SK-N-SH treated with all-trans-retinoic acid at 6 μM for 48 hours (cell line): Measurements from ENCODE around the gene SELP.

Experiments
- ATAC-seq: fragments of 200-7000 bp; cut with Tn5 transposase; 3 replicates; pipeline ENCODE4 v1.9.1; 2020; ENCODE audit warnings: mild to moderate bottlenecking, moderate library complexity
- BACH2 ChIP-seq: fragments of 250-450 bp; sonication (Bioruptor Pico); IDR thresholded peaks from 2 replicates; pipeline ENCODE4 v1.9.0; 2021; ENCODE audit warnings: mild to moderate bottlenecking, borderline replicate concordance
- ESRRG ChIP-seq: fragments of 250-450 bp; sonication (Bioruptor Pico); IDR thresholded peaks from 2 replicates; pipeline ENCODE4 v1.6.1; 2021; ENCODE audit warnings: mild to moderate bottlenecking
- GLIS3 ChIP-seq: fragments of 250-450 bp; sonication (Bioruptor Pico); IDR thresholded peaks from 2 replicates; pipeline ENCODE4 v1.5.0; 2020; ENCODE audit warnings: mild to moderate bottlenecking, moderate library complexity
- ISL1 ChIP-seq: fragments of 250-450 bp; sonication (Bioruptor Pico); IDR thresholded peaks from 2 replicates; pipeline ENCODE4 v2.1.2; 2022; ENCODE audit warnings: mild to moderate bottlenecking, moderate library complexity
- OSR1 ChIP-seq: fragments of 250-450 bp; sonication (Bioruptor Pico); IDR thresholded peaks from 2 replicates; pipeline ENCODE4 v1.8.0; 2022; ENCODE audit warnings: moderate library complexity, mild to moderate bottlenecking, inconsistent platforms
- PPARA ChIP-seq: fragments of 250-450 bp; sonication (Bioruptor Pico); IDR thresholded peaks from 2 replicates; pipeline ENCODE4 v1.5.0; 2020; ENCODE audit warnings: mild to moderate bottlenecking, borderline replicate concordance
- RARB ChIP-seq: fragments of 250-450 bp; sonication (Bioruptor Pico); IDR thresholded peaks from 2 replicates; pipeline ENCODE4 v1.8.0; 2021; ENCODE audit warnings: mild to moderate bottlenecking, moderate library complexity
- SNAI2 ChIP-seq: fragments of 250-450 bp; sonication (Bioruptor Pico); IDR thresholded peaks from 2 replicates; pipeline ENCODE4 v1.5.0; 2020; ENCODE audit warnings: mild to moderate bottlenecking, moderate library complexity
- ZFP3 ChIP-seq: fragments of 250-450 bp; sonication (Bioruptor Pico); IDR thresholded peaks from 2 replicates; pipeline ENCODE4 v1.5.0; 2020; ENCODE audit warnings: mild to moderate bottlenecking, moderate library complexity
- ZFP30 ChIP-seq: fragments of 450-650 bp; formaldehyde crosslinking; IDR thresholded peaks from 2 replicates; pipeline ENCODE4 v1.5.0; 2022; ENCODE audit warnings: mild to moderate bottlenecking, moderate library complexity
- ZNF565 ChIP-seq: fragments of 450-650 bp; formaldehyde crosslinking; conservative IDR thresholded peaks from 2 replicates; pipeline ENCODE4 v1.5.0; 2020; ENCODE audit warnings: low read depth, mild to moderate bottlenecking, moderate library complexity
- ZNF70 ChIP-seq: fragments of 450-650 bp; formaldehyde crosslinking; IDR thresholded peaks from 2 replicates; pipeline ENCODE4 v1.5.0; 2020; ENCODE audit warnings: mild to moderate bottlenecking, moderate library complexity
- ZNF8 ChIP-seq: fragments of 450-650 bp; formaldehyde crosslinking; IDR thresholded peaks from 2 replicates; pipeline ENCODE4 v1.5.0; 2020; ENCODE audit warnings: mild to moderate bottlenecking, moderate library complexity
- TF ChIP-seq, protein P1 (sequence below): fragments of 250-450 bp; sonication (Bioruptor Pico); IDR thresholded peaks from 2 replicates; pipeline ENCODE4 v1.5.1; 2021; ENCODE audit warnings: mild to moderate bottlenecking, moderate library complexity
- TF ChIP-seq, protein P2 (sequence below): fragments of 250-450 bp; sonication (Bioruptor Pico); IDR thresholded peaks from 2 replicates; pipeline ENCODE4 v1.5.0; 2020; ENCODE audit warnings: mild to moderate bottlenecking, moderate library complexity
- TF ChIP-seq, protein P3 (sequence below): fragments of 250-450 bp; sonication (Bioruptor Pico); IDR thresholded peaks from 2 replicates; pipeline ENCODE4 v1.8.0; 2021; ENCODE audit warnings: low read depth, mild to moderate bottlenecking, moderate library complexity, borderline replicate concordance

Gene SELP

DNA sequence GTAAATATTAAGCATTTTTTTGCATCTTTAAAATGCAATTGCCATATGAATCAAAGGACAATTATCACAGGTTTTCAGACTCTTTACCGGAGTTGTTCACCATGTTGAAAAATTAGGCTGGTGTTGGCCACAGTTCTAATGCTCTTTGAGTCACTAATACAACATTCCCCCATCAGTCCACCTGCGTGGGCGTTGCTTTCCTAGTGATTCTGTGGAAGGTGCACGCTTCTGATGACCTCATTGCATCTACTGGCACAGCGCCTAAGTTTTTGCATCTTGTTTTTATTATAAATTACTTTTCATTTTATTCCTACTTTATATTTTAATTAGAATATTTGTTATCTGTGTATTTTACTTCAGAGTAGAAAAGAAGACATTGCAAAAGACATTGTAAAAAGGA, 39.0 kb downstream of the SELP start:
- TF ChIP-seq ISL1 (CRISPR knock-in tag) (no peak), ZNF565 (CRISPR knock-in tag) (no peak), RARB (no peak), PPARA (CRISPR knock-in tag) (no peak), BACH2 (no peak), ESRRG (CRISPR knock-in tag) (no peak)
- TF ChIP-seq, protein P1, sequence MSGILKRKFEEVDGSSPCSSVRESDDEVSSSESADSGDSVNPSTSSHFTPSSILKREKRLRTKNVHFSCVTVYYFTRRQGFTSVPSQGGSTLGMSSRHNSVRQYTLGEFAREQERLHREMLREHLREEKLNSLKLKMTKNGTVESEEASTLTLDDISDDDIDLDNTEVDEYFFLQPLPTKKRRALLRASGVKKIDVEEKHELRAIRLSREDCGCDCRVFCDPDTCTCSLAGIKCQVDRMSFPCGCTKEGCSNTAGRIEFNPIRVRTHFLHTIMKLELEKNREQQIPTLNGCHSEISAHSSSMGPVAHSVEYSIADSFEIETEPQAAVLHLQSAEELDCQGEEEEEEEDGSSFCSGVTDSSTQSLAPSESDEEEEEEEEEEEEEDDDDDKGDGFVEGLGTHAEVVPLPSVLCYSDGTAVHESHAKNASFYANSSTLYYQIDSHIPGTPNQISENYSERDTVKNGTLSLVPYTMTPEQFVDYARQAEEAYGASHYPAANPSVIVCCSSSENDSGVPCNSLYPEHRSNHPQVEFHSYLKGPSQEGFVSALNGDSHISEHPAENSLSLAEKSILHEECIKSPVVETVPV (CRISPR knock-in tag), result no peak
- TF ChIP-seq, protein P2, sequence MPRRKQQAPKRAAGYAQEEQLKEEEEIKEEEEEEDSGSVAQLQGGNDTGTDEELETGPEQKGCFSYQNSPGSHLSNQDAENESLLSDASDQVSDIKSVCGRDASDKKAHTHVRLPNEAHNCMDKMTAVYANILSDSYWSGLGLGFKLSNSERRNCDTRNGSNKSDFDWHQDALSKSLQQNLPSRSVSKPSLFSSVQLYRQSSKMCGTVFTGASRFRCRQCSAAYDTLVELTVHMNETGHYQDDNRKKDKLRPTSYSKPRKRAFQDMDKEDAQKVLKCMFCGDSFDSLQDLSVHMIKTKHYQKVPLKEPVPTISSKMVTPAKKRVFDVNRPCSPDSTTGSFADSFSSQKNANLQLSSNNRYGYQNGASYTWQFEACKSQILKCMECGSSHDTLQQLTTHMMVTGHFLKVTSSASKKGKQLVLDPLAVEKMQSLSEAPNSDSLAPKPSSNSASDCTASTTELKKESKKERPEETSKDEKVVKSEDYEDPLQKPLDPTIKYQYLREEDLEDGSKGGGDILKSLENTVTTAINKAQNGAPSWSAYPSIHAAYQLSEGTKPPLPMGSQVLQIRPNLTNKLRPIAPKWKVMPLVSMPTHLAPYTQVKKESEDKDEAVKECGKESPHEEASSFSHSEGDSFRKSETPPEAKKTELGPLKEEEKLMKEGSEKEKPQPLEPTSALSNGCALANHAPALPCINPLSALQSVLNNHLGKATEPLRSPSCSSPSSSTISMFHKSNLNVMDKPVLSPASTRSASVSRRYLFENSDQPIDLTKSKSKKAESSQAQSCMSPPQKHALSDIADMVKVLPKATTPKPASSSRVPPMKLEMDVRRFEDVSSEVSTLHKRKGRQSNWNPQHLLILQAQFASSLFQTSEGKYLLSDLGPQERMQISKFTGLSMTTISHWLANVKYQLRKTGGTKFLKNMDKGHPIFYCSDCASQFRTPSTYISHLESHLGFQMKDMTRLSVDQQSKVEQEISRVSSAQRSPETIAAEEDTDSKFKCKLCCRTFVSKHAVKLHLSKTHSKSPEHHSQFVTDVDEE (CRISPR knock-in tag), result no peak
- no peak for ATAC-seq

DNA sequence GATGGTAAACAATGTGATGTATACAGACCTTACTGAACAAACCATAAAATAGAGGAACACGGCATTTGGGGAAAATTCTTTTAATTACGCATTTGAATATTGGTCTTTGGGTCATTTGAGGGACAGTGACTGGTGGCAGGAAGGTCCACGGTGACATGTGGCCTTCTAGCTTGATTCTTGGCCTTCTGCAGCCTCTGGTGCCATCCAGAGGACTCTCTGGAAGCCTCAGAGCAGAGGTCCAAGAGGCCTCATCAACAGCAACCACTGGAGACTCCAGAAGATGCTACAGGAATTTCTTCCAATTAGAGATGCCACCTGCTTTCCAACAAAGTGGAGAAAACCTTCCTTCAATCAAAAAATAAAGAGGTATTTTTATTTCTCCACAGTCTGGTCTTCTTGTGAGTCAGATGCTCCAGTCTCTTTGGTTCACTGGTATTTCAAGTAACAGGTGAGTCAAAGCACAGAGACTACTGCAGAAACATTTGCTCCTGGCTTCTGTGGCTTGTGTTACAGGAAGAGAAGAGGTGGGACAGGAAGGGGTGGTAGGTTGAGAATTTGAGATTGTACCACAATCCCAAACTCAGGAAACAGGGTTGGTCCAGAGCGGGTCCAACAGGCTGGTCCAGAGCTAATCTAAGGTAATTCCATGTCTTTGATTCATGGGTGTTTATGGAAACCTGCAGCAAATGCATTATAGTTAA, 41.0 kb downstream of the SELP start:
- no peak for TF ChIP-seq ZFP3 (CRISPR knock-in tag)
- no peak for ATAC-seq

DNA sequence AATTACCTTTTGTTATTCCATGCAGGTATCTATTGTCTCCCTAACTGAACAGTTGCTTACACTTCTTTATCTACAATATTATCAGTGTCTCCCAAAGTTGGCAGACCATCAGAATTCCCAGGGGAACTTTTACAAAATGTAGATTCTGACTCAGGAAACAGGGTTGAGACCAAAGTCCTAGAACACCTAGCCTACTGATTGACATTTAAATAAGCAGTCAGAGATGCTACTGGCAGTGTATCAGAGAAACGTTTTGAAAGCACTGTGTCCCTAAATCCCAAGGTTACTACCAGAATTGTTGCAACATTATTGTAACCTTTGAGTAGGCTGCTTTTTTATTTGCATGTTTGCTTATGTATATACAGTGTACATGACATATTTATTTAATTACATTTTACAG, 41.8 kb downstream of the SELP start:
- TF ChIP-seq OSR1 (CRISPR knock-in tag) (no peak), GLIS3 (CRISPR knock-in tag) (no peak), ZFP30 (no peak), SNAI2 (CRISPR knock-in tag) (no peak), PPARA (CRISPR knock-in tag) (no peak), ZNF8 (CRISPR knock-in tag) (no peak), ZNF70 (CRISPR knock-in tag) (no peak), ZNF565 (CRISPR knock-in tag) (no peak)
- TF ChIP-seq, protein P1 (CRISPR knock-in tag), result no peak
- TF ChIP-seq, protein P2 (CRISPR knock-in tag), result no peak
- TF ChIP-seq, protein P3, sequence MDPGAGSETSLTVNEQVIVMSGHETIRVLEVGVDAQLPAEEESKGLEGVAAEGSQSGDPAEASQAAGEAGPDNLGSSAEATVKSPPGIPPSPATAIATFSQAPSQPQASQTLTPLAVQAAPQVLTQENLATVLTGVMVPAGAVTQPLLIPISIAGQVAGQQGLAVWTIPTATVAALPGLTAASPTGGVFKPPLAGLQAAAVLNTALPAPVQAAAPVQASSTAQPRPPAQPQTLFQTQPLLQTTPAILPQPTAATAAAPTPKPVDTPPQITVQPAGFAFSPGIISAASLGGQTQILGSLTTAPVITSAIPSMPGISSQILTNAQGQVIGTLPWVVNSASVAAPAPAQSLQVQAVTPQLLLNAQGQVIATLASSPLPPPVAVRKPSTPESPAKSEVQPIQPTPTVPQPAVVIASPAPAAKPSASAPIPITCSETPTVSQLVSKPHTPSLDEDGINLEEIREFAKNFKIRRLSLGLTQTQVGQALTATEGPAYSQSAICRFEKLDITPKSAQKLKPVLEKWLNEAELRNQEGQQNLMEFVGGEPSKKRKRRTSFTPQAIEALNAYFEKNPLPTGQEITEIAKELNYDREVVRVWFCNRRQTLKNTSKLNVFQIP, result no peak
- TF ChIP-seq, all 23 proteins: peak for 0
- ATAC-seq, result no peak
